ENCODE results near the gene PIP4P1. TPM values are rescaled to one million over a fixed set of nuclear protein-coding genes. Genes with fewer than 3 reads are reported as not detected.

PIP4P1 gene
- total RNA-seq, 2 experiments from 2014 or later: 33.9 to 40.8 TPM

GRCh38 chr14:20427231-20428009, 33.8 kb downstream of the PIP4P1 start:
- peak overlapping the region; percentile 17 for H3K4me3 Mint-ChIP-seq
- no peaks in the 10 kb centered on the region for H3K9me3 Mint-ChIP-seq
- POLR2A ChIA-PET: interaction anchor here (0.7 kb wide), 1 partner anchor 354 kb away, joined by 3 read pairs; the partner anchor contains the start of gene RNASE6
- peaks cover 32% of the 10 kb centered on the region for H3K4me1 Mint-ChIP-seq
- CTCF ChIA-PET: interaction anchor here (1.0 to 2.4 kb wide), 5 partner anchors 8 to 39 kb away, joined by 3 to 7 read pairs (median 3); partner anchors contain the start of gene TEP1
- no peaks in the 10 kb centered on the region for H3K36me3 Mint-ChIP-seq (ENCODE audit: low read depth)
- peak overlapping the region; percentile 84 for H3K27ac Mint-ChIP-seq
- H3K27me3 Mint-ChIP-seq: no peaks in the 10 kb centered on the region
- no peak for DNase-seq

- no peaks in the 10 kb centered on the region for H3K27me3 Mint-ChIP-seq
- H3K9me3 Mint-ChIP-seq: no peaks in the 10 kb centered on the region
- ChIA-PET CTCF (interaction anchor here (1.0 to 1.6 kb wide), 4 partner anchors 9 to 63 kb away, joined by 3 to 8 read pairs (median 4); no protein-coding TSS in a partner anchor), POLR2A (no interaction called here)
- no peaks in the 10 kb centered on the region for H3K36me3 Mint-ChIP-seq (ENCODE audit: low read depth)
- H3K27ac Mint-ChIP-seq: no peak overlapping the region
- H3K4me3 Mint-ChIP-seq: no peak overlapping the region
- peaks cover 30% of the 10 kb centered on the region for H3K4me1 Mint-ChIP-seq
- no peak for DNase-seq
These were observed 36.4 kb downstream of the PIP4P1 start for GRCh38 chr14:20424851-20425250.

GRCh38 chr14:20422886-20423285, 38.3 kb downstream of the PIP4P1 start:
- no peaks in the 10 kb centered on the region for H3K36me3 Mint-ChIP-seq (ENCODE audit: low read depth)
- POLR2A ChIA-PET: no interaction called here
- peaks cover 12% of the 10 kb centered on the region for H3K4me1 Mint-ChIP-seq
- no peak for DNase-seq
- CTCF ChIA-PET: interaction anchor here (0.6 to 1.7 kb wide), 6 partner anchors 10 to 1048 kb away, joined by 3 to 5 read pairs (median 3); partner anchors contain the start of gene TEP1
- H3K27me3 Mint-ChIP-seq: no peaks in the 10 kb centered on the region
- no peak overlapping the region for H3K4me3 Mint-ChIP-seq
- H3K9me3 Mint-ChIP-seq: no peaks in the 10 kb centered on the region
- H3K27ac Mint-ChIP-seq: no peak overlapping the region

DNA sequence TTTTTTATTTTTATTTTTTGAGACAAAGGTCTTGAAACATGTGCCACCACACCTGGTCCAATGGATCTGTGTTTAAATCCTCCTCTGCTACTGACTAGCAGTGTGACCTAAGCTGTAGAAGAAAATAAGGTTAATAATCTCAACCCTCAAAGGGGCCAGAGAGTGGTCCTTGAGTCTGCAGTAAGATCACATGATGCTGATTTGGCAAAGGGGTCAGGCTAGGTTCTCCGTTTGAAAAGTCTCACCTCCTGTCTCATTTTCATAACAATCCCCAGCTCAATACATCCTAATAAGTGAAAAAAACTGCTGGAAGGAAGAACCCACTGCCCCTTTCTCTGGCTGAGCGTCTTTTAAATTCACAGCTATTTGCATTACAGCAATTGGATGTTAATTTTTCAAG, 40.0 kb downstream of the PIP4P1 start:
- Mint-ChIP-seq H3K9me3 (no peaks in the 10 kb centered on the region), H3K27ac (no peak overlapping the region), H3K4me1 (peaks cover 7% of the 10 kb centered on the region), H3K27me3 (no peaks in the 10 kb centered on the region), H3K4me3 (no peak overlapping the region), H3K36me3 (ENCODE audit: low read depth) (no peaks in the 10 kb centered on the region)
- ChIA-PET CTCF (interaction anchor here (0.9 to 1.2 kb wide), 2 partner anchors 36 to 179 kb away, joined by 3 read pairs; no protein-coding TSS in a partner anchor), POLR2A (no interaction called here)
- no peak for DNase-seq

DNA sequence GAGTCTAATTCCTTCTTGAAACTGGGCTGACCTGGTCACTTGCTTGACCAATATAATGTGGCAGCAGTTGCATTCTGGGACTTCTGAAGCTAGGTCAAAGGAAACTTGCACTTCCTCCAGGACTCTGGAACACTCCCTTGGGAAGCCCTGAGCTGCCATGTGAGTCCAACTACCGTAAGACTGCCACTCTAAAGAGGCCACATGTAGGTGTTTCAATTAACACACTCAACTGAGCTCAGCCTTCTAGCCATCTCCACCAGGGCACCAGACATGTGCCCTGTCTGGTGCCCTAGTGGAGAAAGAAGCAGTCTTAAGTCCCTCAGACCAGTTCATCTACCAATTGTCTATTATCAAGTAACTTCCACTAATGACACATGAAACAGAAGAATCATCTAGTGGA, 41.8 kb downstream of the PIP4P1 start:
- POLR2A ChIA-PET: no interaction called here
- Mint-ChIP-seq H3K27me3 (no peaks in the 10 kb centered on the region), H3K9me3 (no peaks in the 10 kb centered on the region), H3K36me3 (ENCODE audit: low read depth) (no peaks in the 10 kb centered on the region), H3K27ac (no peak overlapping the region), H3K4me3 (no peak overlapping the region), H3K4me1 (peaks cover 15% of the 10 kb centered on the region)
- DNase-seq: no peak
- CTCF ChIA-PET: interaction anchor here (1.1 to 1.3 kb wide), 2 partner anchors 9 to 24 kb away, joined by 3 read pairs; no protein-coding TSS in a partner anchor

GRCh38 chr14:20418501-20418909, 42.7 kb downstream of the PIP4P1 start:
- peaks cover 23% of the 10 kb centered on the region for H3K4me1 Mint-ChIP-seq
- no peaks in the 10 kb centered on the region for H3K36me3 Mint-ChIP-seq (ENCODE audit: low read depth)
- POLR2A ChIA-PET: no interaction called here
- no peak overlapping the region for H3K4me3 Mint-ChIP-seq
- H3K9me3 Mint-ChIP-seq: no peaks in the 10 kb centered on the region
- no peak overlapping the region for H3K27ac Mint-ChIP-seq
- no peak for DNase-seq
- CTCF ChIA-PET: interaction anchor here (1.3 kb wide), 1 partner anchor 25 kb away, joined by 3 read pairs; no protein-coding TSS in a partner anchor
- H3K27me3 Mint-ChIP-seq: no peaks in the 10 kb centered on the region

DNA sequence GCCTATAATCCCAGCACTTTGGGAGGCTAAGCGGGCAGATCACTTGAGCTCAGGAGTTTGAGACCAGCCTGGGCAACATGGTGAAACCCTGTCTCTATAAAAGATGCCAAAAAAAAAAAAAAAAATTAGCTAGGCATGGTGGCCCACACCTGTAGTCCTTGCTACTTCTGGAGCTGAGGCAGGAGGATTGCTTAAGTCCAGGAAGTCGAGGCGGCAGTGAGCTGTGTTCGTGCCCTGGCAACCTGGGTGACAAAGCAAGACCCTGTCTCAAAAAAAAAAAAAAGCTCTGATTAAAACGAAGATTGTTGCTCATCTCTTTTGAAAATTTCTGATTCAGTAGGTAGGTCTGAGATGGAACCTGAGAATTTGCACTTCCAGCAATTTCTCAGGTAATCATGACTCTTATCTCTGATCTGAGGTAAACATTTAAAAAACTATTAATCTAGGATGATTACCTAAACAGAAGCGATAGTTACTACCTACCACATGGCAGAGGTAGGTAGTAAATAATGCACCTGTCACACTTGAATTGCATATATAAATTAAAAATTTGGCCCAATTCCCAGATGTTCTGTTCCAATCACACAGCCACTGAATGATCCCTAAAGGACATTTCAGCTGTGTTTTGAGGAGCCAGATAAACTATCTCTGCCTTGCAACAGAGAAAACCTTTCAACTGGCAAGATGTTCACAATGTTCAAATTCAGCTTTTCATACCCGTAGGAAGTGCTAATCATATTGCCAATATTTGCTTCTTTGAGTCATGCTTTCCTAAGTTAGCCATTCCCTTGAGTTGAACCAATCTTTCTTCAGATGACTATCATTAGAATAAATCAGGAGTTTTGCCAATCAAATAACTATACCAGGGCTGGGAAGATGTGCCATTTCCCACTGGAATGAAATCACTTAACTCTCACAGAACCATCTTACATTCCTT, 43.7 kb downstream of the PIP4P1 start:
- Mint-ChIP-seq H3K27ac (no peak overlapping the region), H3K9me3 (no peaks in the 10 kb centered on the region), H3K36me3 (ENCODE audit: low read depth) (no peaks in the 10 kb centered on the region), H3K27me3 (no peaks in the 10 kb centered on the region), H3K4me3 (no peak overlapping the region), H3K4me1 (peaks cover 23% of the 10 kb centered on the region)
- DNase-seq: no peak
- ChIA-PET POLR2A (interaction anchor here (0.6 kb wide), 4 partner anchors 16 to 187 kb away, joined by 3 to 5 read pairs (median 3); partner anchors contain the start of gene PARP2), CTCF (interaction anchor here (0.5 to 1.3 kb wide), 5 partner anchors 11 to 893 kb away, joined by 3 to 4 read pairs (median 3); no protein-coding TSS in a partner anchor)

DNA sequence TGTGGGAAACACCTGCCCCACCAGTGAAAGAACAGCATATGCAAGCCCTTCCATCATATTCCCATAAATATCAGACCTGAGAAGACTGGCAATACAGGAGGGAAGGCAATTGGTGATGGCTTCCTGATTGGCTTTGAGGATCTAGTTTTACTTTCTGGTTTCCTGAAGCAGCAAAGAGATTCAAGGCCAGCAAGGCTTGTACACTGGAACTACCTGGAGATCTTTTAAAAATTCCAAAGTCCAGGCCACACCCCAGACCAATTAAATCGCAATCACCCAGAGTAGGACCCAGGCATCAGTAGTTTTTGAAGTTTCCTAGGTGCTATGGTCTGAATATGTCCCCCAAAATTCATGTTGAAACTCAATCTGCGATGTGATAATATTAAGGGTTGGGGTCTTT, 45.0 kb downstream of the PIP4P1 start:
- CTCF ChIA-PET: interaction anchor here (0.6 to 2.2 kb wide), 18 partner anchors 8 to 197 kb away, joined by 3 to 10 read pairs (median 5); partner anchors contain the start of genes APEX1, KLHL33, OSGEP and PARP2
- Mint-ChIP-seq H3K4me1 (peaks cover 31% of the 10 kb centered on the region), H3K27me3 (no peaks in the 10 kb centered on the region), H3K36me3 (ENCODE audit: low read depth) (no peaks in the 10 kb centered on the region), H3K4me3 (no peak overlapping the region), H3K27ac (no peak overlapping the region), H3K9me3 (no peaks in the 10 kb centered on the region)
- DNase-seq: no peak
- POLR2A ChIA-PET: interaction anchor here (0.7 to 1.0 kb wide), 4 partner anchors 44 to 73 kb away, joined by 3 to 8 read pairs (median 6); partner anchors contain the start of gene PARP2

- H3K4me1 Mint-ChIP-seq: peaks cover 36% of the 10 kb centered on the region
- ChIA-PET POLR2A (interaction anchor here (0.7 to 1.0 kb wide), 4 partner anchors 44 to 72 kb away, joined by 3 to 8 read pairs (median 6); partner anchors contain the start of gene PARP2), CTCF (interaction anchor here (0.6 to 2.2 kb wide), 24 partner anchors 9 to 458 kb away, joined by 3 to 10 read pairs (median 4); partner anchors contain the start of genes APEX1, KLHL33, OSGEP and PARP2)
- H3K27ac Mint-ChIP-seq: peak overlapping the region; percentile 54
- peak; percentile 60 for DNase-seq
- no peaks in the 10 kb centered on the region for H3K27me3 Mint-ChIP-seq
- no peaks in the 10 kb centered on the region for H3K9me3 Mint-ChIP-seq
- no peak overlapping the region for H3K4me3 Mint-ChIP-seq
- no peaks in the 10 kb centered on the region for H3K36me3 Mint-ChIP-seq (ENCODE audit: low read depth)
These were observed 45.4 kb downstream of the PIP4P1 start for GRCh38 chr14:20415782-20416206.

- H3K4me3 Mint-ChIP-seq: peak overlapping the region; percentile 94
- peak; percentile 57 for DNase-seq
- CTCF ChIA-PET: interaction anchor here (1.1 to 1.5 kb wide), 5 partner anchors 9 to 194 kb away, joined by 3 to 6 read pairs (median 3); no protein-coding TSS in a partner anchor
- H3K36me3 Mint-ChIP-seq (ENCODE audit: low read depth): peaks cover 2% of the 10 kb centered on the region
- no peaks in the 10 kb centered on the region for H3K9me3 Mint-ChIP-seq
- no peaks in the 10 kb centered on the region for H3K27me3 Mint-ChIP-seq
- peak overlapping the region; percentile 92 for H3K27ac Mint-ChIP-seq
- POLR2A ChIA-PET: interaction anchor here (2.2 kb wide), 1 partner anchor 71 kb away, joined by 9 read pairs; the partner anchor contains the start of gene PARP2
- H3K4me1 Mint-ChIP-seq: peaks cover 44% of the 10 kb centered on the region
These were observed 47.5 kb downstream of the PIP4P1 start for GRCh38 chr14:20413744-20414082.

DNA sequence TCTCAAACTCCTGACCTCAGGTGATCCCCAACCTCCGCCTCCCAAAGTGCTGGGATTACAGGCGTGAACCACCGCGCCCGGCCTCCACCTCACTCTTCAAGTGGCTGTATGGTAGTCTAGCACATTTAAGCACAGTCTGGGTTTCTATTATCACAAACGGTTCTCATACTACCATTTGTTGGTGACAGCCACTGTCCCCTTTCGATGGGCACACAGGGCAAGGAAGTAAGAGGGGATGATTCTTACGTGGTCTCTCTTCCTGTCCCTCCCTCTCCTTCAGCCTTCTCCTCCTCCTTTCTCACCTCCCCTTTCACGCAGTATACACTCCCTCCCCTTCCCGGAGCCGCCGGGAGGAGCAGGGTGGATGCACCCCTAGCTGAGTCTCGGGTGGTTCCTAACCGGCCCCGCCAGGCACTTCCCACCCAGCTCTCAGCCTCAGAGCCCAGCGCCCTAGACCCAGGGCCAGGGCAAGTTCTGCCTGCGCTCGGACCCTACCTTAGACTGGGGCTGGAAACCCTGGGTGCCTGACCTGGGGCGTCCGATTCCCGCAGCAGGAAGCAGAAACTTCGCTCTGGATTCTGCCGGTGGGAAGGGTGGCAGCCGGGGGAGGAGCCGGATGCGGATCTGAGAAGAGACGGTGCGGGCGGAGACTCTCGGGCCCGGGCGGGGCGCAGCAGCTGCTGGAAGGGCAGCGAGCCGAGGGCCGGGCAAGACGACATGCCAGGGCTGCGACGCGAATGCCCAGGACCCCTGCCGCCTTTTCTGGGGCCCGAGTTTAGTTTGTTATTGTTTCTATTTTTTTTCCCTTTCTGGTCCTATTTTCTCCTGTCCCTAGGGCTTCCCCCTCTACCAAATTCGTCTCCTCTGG, 48.1 kb downstream of the PIP4P1 start, which contains the start of gene TEP1:
Gene TEP1, minus strand, starts transcription at position 626 of the 868 bp plus-strand sequence. CDS start 5,062 bp downstream, outside the sequence.
- Mint-ChIP-seq H3K4me1 (peaks cover 47% of the 10 kb centered on the region), H3K27ac (peak within 1 kb of the TSS; percentile 92), H3K4me3 (peak within 1 kb of the TSS; percentile 94), H3K36me3 (ENCODE audit: low read depth) (peaks cover 4% of the 10 kb centered on the region), H3K9me3 (no peaks in the 10 kb centered on the region), H3K27me3 (no peaks in the 10 kb centered on the region)
- peak; percentile 78 for DNase-seq
- ChIA-PET POLR2A (interaction anchor here (0.6 to 2.2 kb wide), 2 partner anchors 42 to 70 kb away, joined by 3 to 9 read pairs; partner anchors contain the start of genes APEX1, OSGEP and PARP2), CTCF (interaction anchor here (1.1 to 1.5 kb wide), 3 partner anchors 10 to 14 kb away, joined by 3 to 6 read pairs (median 3); no protein-coding TSS in a partner anchor)

Data from activated CD4-positive, alpha-beta T cell treated with anti-CD3 and anti-CD28 coated beads, Interleukin-2, amount 10 ng/mL, durations not matched to agents 7 days and 5 days (primary cell).